DMS114 treated with DMSO at 0.1 percent for 48 hours (cell line): ENCODE data around the gene SYP.
"Not testable (repeated sequence)": the region's sequence is repeated elsewhere in the genome, so short reads cannot be mapped to it uniquely, and the experiment has no call there.

Experiments used
- DNase-seq: peaks from one replicate; lab custom pipeline; 2025; ENCODE audit not compliant: unreplicated experiment; lab: John Stamatoyannopoulos, UW

SYP gene

GRCh38 chrX:49171752-49172279 lies 28.2 kb downstream of the SYP start, which contains the start of gene PLP2:
Gene PLP2, plus strand, starts transcription at chrX:49171898. Its CDS starts 103 bp downstream, at chrX:49172001.
- peak; percentile 10 for DNase-seq

- no peak for DNase-seq
Measured at GRCh38 chrX:49167740-49168108, 32.3 kb downstream of the SYP start.

- no peak for DNase-seq
Measured at GRCh38 chrX:49166914-49167739, 32.9 kb downstream of the SYP start.

DNA sequence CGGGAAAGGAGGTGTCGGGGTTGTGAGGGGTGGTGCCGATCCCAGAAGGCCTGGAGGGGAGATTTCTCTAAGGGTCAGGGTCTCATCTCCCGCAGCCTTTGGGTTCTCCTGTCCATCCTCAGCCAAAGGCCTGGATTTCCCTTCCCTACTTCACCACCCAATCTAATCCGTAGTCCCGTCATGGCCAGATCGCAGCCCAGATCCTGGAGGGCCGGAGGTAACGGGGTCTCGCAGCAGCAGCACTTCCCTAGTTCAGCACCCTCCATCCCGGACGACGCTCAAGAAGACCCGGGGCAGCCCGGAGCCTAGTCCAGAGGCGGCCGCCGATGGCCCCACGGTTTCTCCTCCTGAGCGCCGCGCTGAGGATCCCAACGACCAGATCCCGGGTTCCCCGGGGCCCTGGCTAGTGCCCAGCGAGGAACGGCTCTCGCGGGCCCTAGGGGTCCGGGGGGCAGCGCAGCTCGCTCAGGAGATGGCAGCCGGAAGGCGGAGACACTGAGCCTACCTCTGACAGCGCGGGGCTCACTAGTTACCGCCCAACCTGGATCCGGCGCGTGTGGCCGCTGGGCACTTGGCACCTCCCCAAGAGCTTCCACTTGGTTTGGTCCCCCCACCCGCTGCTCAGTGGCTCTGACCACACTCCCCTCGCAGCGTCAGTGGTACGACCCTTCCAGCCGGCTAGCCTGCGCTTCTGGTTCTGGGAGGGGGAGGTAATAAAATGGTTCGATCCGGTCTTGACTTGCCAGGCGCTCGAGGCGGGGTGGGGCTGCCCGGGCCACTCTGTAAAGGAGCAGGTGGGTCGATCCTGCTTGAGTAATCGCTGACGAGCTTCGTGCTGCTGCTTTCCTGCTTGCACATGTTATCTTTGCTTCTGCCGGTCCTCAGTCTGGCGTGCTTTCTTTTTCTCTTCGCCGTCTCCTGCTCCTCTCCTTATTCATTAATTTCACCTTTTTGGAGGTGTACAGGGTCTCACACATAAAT lies 33.8 kb downstream of the SYP start:
- DNase-seq: no peak

DNA sequence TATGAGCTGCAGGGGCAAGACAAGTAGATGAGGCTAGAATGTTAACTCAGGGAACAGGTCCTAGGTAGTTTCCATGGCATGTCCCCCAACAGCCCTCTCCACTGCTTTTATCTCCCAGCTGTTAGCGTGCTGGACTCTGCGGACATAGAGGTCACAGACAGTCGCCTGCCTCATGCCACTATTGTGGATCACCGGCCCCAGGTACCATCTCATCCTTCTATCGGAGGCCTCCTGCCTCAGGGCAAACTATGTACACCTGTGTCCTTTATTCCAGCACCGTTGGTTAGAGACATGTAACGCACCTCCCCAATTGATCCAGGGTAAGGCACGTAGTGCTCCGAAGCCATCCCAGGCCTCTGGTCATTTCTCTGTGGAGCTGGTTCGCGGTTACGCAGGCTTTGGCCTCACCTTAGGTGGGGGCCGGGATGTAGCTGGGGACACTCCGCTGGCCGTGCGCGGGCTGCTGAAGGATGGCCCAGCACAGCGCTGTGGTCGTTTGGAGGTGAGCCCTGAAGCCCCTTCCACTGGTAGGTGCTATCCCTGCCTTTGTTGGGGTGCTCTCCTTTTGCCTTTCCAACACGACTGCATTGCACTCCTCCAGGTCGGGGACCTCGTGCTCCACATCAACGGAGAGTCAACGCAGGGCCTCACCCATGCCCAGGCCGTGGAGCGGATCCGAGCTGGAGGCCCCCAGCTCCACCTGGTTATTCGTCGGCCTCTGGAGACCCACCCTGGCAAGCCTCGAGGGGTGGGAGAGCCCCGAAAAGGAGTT lies 35.2 kb downstream of the SYP start:
- DNase-seq: no peak

DNA sequence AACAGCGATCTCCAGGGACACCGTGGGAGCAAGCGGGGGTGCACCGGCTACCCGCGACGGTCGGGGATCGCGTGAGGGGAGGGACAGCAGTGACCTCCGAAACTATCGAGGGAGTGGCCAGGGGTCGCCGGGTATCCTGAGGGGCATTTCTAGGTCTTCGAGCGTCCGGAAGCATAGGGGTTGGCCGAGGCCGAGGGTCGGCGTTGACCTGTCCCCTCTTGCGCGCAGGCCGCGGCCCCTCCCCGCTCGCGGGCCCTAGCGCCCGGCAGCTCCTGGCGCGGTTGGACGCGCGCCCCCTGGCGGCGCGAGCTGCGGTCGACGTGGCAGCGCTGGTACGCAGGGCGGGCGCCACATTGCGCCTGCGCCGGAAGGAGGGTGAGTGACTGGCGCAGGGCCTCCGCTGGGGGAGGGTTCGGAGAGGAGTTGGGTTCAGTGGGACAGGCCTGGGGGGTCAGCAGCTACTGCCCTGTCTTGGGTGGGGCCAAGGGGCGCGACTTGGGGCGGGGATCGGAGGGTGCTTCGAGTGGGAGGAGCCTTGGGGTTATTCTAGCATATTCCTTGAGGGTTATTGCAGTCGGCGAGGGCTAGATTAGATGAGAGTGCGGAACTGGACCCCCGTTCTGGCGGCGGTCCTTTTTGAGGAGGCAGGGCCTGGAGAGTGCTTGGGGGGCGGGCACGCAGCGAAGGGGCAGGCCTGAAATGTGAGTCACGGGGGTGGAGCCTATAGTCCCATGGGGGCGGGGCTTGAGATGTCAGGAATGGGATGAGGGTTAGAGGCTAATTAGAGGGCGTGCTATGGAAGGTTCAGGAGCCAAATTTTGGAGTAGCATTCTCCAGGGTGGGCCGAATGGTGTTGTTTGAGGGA lies 36.2 kb downstream of the SYP start:
- DNase-seq: peak; percentile 70

- DNase-seq: no peak
Measured at GRCh38 chrX:49162620-49163019, 37.4 kb downstream of the SYP start, which contains the start of gene MAGIX. Gene MAGIX, plus strand, starts transcription at chrX:49162758. Its CDS starts 132 bp downstream, at chrX:49162890.

- no peak for DNase-seq
Measured at GRCh38 chrX:49161632-49162031, 38.4 kb downstream of the SYP start.

DNA sequence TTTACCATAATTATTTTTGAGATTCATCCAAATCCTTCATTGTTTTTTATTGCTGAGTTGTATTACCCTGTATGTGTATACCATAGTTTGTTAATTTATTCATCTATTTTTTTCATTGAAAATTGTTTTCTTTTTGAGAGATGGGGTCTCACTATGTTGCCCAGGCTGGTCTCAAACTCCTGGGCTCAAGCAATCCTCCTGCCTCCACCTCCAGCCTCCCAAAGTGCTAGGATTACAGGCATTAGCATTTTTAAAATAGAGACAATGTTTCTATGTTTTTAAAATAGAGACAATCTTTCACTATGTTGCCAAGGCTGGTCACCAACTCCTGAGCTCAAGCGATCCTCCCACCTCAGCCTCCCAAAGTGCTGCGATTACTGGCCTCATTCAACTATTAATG lies 39.1 kb downstream of the SYP start:
- no peak for DNase-seq

DNA sequence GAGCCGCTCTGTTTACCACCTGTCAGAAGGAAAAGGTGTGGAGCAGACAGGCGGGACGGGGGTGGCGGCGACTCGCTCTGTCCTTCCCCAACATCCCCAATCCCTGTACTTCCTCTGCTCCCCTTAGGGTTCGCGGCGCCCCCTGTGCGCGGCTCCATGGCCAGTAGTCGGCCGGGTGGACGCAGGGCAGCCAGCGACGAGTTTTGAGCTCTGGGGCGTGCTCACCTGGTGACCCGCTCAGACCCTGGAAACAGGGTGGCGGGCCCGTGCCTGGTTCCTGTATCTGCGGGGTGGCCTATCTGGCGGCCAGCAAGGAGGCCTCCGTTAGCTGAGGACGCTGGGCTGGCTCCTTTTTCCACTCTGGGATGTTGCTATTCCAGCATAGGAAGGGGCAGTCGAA lies 42.8 kb downstream of the SYP start:
- DNase-seq: no peak

GRCh38 chrX:49155900-49156837 lies 43.8 kb downstream of the SYP start:
- peak; percentile 66 for DNase-seq

DNA sequence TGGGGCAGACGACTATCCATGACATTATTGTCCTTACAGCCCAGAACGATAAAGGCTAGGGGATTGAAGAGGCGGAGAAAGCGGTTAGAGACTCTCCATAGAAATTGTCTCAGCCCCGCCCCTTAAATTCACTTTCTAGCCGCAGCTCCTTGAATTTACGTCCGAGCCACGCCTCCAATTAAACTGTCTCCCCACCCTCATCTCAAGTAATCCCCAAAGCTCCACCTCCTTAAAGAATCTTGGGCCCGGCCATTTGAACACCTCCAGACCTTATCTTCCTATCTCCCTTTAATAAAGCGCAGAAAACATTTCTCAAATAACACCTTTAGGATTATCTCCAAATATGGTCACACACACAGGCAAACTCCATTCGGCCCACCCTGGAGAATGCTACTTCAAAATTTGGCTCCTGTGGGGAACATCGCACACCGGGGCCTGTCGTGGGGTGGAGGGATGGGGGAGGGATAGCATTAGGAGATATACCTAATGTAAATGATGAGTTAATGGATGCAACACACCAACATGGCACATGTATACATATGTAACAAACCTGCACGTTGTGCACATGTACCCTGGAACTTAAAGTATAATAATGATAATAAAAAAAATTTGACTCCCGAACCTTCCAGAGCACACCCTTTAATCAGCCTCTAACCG lies 44.6 kb downstream of the SYP start:
- peak; percentile 56 for DNase-seq

- no peak for DNase-seq
Measured at GRCh38 chrX:49153467-49153866, 46.5 kb downstream of the SYP start.

DNA sequence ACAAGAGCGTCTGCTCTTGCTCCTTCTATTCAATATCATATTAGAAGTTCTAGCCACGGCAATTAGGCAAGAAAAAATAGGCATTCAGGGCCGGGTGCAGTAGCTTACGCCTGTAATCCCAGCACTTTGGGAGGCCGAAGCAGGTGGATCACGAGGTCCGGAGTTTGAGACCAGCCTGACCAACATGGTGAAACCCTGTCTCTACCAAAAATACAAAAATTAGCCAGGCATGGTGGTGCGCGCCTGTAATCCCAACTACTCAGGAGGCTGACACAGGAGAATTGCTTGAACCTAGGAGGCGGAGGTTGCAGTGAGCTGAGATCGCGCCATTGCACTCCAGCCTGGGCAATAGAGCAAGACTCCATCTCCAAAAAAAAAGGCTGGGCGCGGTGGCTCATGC lies 50.7 kb downstream of the SYP start:
- DNase-seq: not testable (repeated sequence)

DNA sequence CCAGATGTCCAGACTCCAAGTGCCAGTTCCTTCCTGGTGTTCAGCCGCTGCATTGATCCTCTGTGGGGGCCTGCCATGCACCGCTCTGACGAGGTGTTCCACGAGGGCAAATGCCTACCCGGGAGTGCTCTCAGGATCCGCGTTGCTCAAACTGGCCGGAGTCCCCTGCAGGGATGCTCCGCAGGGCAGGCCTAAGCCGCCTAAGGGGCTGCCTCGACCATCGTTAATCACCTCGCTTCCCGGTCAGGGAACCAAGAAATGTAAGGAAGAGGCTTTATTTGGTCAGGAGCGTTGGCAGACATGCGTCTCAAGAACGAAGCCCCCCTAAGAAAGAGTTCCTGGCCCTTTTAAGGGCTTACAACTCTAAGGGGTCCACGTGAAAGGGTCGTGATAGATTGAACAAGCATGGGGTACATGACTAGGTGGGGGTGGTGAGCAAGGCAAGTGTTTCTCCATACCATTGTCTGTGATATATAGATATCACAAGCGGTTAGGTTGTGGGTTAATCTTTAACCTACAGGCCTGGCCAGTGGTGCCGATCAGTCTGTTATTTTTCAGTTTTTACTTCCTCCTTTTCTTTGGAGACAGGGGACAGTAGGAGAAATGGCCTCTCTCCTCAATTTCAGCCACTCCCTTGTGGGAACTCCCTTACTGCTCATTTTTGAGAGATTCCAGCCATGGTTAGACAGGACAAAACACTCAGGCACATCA lies 51.4 kb downstream of the SYP start:
- DNase-seq: not testable (repeated sequence)

DNA sequence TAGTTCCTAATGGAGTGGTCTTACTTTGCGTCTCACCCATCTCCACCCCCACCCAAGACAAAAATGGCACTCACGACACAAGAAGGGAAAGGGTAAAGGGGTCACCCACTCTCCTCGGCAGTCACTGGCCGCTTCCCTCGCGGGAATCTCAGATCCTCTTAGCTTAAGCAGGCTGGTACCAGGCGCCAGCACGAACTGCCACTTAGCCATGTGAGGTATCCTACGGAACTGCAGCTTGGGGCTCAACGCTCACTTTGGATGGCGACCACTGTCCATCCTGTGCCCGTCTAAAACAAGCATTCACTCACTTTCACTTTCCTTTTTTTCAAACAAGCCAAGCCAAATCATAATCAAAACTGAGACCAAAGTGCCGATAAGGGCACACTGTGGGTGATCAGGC lies 52.1 kb downstream of the SYP start:
- no peak for DNase-seq

- DNase-seq: no peak
Measured at GRCh38 chrX:49147282-49147681, 52.7 kb downstream of the SYP start.

DNA sequence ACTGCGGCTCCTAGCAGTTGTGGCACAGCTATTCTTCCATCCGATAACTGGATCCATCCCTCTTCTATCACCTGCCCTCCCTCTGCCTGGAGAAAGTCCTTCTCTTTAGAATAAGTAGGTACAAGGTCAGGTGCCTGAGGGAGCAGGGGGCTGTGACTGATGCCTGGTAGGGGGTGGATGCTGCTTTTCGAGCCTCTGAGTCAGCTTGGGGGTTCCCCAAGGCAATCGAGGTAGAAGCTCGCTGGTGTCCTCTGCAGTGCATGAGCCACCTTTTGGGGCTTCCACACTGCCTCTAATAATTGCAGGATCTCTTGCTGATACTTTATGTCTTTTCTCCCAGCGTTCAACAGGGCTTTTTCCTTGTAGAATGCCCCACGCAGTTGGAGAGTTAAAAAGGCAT lies 56.8 kb downstream of the SYP start:
- DNase-seq: not testable (repeated sequence)
